Right kidney (tissue), 1 donor: ENCODE measurements around the gene ANKDD1B.
"Not testable (repeated sequence)": the region's sequence is repeated elsewhere in the genome, so short reads cannot be mapped to it uniquely, and the experiment has no call there.

ENCODE experiments used
- DNase-seq: peaks from one replicate; pipeline ENCODE4 v3.0.0-alpha.2; 2016

The ANKDD1B gene

DNA sequence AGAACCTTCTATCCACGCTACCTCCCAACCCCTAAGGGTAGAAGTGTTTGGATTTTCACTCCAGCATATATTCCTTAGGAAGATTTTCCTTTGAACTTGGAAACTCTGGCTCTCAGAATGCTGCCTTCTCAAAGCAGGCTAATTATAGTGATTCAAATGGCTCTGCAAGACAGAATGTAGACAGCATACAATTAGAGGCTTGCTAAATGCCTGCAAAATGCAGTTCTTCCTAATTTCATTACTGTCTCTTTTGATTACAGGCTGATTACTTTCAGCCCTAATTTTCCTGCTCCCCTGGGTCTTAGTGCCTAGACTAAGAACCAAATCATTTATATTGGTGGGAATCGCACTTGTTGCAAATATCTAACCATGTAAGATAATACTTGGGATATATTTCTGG lies 50.8 kb downstream of the ANKDD1B start:
- no peak for DNase-seq

DNA sequence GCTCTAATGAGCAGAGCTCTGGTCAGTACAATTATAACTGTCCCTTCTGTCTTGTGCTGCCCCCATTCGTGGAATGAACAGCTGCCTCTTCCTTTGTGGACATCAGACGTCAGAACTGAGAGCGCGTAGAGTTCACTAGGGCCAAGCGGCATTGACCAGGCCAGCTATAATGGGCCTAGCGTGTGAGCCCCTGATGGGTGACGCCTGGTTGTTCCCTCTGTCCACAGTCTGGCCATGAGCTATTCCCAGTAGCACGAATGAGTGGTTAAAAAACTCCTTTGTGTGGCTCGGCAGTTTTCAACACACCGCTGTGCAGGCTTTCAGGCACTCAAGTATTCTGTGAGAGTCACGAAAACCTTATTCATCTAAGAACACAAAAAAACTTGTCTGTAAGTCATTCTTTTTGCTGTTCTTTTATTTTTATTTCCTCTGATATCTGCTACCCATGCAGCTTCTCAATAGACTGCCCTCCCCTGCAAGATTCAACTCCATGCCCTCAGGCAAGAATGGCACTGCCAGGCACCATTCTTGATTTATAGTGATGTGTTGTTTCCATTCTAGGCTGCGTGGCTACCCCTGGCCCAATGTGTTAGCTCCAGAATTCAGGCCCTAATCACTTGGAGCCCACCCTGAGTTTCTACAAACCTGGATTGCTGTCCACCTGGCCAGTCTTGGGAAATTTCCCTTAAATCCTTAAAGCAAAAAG lies 52.5 kb downstream of the ANKDD1B start:
- no peak for DNase-seq

DNA sequence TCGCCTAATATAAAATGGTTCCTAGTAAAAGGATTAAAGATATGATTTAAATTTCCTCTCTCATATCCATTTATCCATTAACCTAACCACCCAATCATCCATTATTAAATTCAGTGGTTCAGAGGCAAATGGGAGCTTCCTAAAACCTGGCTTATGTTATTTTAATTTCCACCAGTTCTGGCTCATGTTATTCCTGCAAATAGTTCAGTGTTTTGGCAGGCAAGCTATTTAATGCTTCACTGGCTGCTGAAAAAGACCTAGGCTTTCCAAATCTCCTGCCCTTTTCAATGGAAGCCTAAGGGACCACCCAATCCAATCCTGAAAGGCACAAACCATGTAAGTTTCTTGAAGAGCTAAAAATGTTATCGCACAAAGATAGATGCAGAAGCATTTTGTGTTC lies 53.7 kb downstream of the ANKDD1B start:
- no peak for DNase-seq

- no peak for DNase-seq
Observed at GRCh38 chr5:75666801-75667200, 55.5 kb downstream of the ANKDD1B start.

- no peak for DNase-seq
Observed at GRCh38 chr5:75667586-75667985, 56.3 kb downstream of the ANKDD1B start.

GRCh38 chr5:75668445-75668844 lies 57.2 kb downstream of the ANKDD1B start:
- DNase-seq: no peak

DNA sequence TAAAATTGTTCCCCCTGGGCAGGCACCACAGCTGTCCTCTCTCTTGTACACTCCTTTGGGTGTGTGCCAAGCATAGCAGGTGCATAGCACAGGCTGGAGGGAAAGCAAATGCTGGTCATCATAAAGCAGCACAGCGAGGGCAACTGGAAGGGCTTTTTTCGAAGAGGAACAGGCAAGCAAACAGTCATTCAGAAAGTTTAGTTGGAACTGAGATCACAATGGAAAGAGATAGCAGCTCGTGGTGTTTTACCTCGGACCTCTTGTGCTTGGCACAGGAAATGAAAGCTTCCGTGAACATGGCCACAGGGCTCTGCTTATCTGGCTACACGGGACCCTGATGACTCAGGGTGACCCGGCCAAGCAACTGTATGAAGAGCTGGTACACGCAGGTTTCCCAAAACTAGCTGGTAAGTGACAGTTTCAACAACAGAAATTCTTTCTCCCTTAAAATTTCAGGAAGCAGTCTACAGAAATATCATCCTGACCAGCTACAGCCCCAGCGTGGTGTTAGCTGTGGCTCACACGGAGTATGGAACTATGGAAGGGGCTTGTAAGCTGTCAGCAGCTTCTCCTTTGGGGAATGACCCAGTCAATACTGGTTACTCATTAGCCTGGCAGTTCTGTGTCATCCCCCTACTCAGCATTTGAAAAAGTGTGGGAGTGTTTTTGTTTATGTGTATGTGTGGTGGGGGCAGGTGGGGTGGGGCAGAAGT lies 57.9 kb downstream of the ANKDD1B start:
- DNase-seq: no peak

- no peak for DNase-seq
Observed at GRCh38 chr5:75670577-75670976, 59.3 kb downstream of the ANKDD1B start.

DNA sequence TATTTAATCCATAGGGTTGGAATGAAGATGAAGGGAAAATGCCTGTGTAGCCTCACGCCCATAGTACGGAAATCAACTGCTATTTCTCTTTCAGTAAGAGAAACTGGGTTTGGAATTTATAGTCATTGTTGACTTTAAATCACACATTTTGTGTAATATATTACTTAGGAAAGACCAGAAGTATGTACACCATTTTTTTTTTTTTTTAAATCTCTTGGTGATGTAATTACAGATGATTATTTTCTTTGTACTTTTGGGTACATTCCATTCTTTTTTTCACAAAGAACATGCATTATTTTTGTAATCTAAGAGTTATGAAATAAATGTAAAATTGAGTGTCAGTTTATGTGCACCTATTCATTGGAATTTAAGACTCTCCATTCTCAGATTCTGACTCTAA lies 60.3 kb downstream of the ANKDD1B start:
- no peak for DNase-seq

DNA sequence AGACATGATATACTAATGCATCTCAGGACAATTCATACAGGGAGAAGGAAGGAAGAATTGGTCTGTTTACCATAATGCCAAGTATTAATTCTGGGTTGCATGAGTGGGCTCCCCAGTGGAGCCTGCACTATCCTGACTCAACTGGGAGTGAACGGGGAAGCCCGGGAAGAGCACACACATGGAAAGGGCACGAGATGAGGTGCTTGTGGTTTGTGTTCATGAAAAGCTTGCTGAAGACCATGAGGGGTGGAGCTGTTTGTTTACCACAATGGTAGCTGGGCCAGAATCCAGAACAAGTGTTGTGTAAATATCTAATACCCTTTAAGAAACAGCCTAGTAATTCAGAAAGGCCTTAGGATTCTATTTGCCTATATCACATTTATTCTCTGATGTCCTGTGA lies 61.4 kb downstream of the ANKDD1B start:
- no peak for DNase-seq

DNA sequence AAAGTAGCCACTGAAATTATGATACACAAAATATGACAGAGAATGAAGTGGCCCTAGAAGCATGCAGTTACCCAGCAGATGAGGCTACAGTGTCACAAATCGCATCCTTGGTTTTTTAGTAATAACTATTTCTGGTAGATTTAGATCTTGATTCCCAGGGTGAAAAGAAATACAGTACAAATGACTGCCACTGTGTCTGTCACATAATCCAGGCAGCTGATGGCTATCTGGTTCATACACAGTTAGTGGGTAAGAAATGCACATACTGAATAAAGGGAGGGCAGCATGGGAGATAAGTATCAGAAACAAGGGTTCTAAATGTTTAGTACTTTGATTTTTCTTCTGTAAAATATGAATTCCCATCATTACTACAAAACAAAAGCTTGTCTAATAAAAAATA lies 64.5 kb downstream of the ANKDD1B start:
- DNase-seq: no peak

DNA sequence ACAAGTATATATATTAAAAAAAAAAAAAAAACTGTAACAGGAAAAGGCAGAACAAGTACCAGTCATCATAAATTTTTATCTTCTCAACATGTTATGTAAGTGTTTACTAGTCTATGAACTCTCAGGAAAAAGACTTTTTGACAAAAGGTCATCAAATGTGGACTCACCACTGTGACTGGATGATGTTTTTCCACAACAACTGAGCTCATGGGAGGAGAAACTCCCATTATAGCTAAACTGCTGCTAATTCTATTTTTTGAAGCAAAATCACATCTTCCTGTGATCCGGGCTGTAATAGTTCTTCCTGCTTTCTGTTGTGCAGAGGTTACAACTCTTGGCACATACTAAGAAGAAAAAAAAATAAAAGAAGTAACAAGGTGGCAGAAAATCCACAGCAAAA lies 66.4 kb downstream of the ANKDD1B start:
- DNase-seq: no peak

DNA sequence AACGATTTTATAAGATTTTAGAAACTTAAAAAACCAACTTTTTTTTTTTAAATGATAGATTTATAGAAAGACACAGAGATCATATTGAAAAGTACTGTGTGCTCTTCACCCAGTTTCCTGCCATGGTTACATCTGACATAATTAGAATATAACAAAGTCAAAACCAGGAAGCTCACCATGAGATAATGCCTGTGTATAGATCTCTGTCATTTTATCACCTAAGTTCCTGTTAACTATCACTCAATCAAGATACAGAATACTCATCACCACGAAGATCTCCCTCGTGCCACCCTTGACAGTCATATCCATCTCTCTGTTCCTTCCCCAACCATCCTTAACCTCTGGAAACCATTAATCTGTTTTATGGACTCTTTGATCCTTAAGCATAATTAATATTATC lies 66.9 kb downstream of the ANKDD1B start:
- no peak for DNase-seq

GRCh38 chr5:75681125-75681830 lies 70.0 kb downstream of the ANKDD1B start:
- no peak for DNase-seq

GRCh38 chr5:75685141-75685540 lies 73.9 kb downstream of the ANKDD1B start:
- DNase-seq: no peak

DNA sequence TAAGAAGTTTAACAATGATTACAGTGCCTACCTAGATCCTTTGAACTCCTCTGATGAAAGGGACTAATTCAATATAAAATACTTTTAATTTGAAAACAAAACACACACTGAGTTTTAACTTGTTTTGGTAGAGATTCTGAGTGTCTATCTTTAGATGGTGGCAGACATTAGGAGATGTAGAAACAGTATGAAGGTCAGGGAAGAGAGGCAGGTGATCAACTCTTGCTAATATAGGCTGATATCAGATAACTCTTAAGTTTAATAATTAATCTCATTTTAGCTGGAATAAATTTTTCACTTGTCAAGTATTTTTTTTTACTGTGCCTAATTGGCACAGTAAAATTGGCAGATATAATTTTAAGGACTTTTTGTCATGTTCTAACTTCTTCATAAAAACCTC lies 75.2 kb downstream of the ANKDD1B start:
- no peak for DNase-seq

GRCh38 chr5:75690669-75691068 lies 79.4 kb downstream of the ANKDD1B start:
- DNase-seq: no peak

GRCh38 chr5:75694781-75695180 lies 83.5 kb downstream of the ANKDD1B start:
- no peak for DNase-seq

- DNase-seq: not testable (repeated sequence)
Observed at GRCh38 chr5:75695472-75696351, 84.5 kb downstream of the ANKDD1B start.

- DNase-seq: no peak
Observed at GRCh38 chr5:75701856-75702255, 90.6 kb downstream of the ANKDD1B start.

GRCh38 chr5:75706016-75706415 lies 94.8 kb downstream of the ANKDD1B start:
- DNase-seq: no peak

DNA sequence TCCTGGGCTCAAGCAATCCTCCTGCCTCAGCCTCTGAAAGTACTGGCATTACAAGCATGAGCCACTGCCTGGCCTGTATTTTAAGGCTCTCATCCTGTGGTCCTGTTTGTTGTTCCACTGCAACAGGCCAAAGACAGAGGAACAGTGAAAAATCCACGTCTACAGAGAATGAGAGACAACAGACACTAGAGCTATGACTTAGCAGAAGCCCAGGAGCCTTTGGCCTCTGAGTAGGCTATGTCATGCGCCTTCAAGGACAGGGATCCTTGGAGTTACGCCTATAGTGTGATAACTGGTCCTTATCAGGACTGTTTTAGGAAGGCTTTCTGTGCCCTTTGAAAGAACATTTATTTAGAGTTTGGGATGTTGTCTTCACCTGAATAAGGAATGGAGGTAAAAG lies 95.5 kb downstream of the ANKDD1B start:
- DNase-seq: no peak
